ENCODE results near the gene HSD17B4.
"Not testable (repeated sequence)": the region's sequence is repeated elsewhere in the genome, so short reads cannot be mapped to it uniquely, and the experiment has no call there.

HSD17B4 gene

GRCh38 chr5:119428166-119428565 lies 24.1 kb upstream of the HSD17B4 start:
- in situ Hi-C loops (cut with MboI; ENCODE audit: low pct_unique_long_range_greater_than_20kb, low sequenced_read_pairs); DNase-seq: not testable (repeated sequence)

- in situ Hi-C loops (cut with MboI; ENCODE audit: low pct_unique_long_range_greater_than_20kb, low sequenced_read_pairs); DNase-seq: not testable (repeated sequence)
Measured at GRCh38 chr5:119428574-119428973, 23.7 kb upstream of the HSD17B4 start.

- in situ Hi-C loops (cut with MboI; ENCODE audit: low pct_unique_long_range_greater_than_20kb, low sequenced_read_pairs): not testable (repeated sequence)
Measured at GRCh38 chr5:119432674-119433237, 19.5 kb upstream of the HSD17B4 start.

GRCh38 chr5:119435436-119436132 lies 16.7 kb upstream of the HSD17B4 start:
- peak; percentile 93 for DNase-seq
- in situ Hi-C loops (cut with MboI; ENCODE audit: low pct_unique_long_range_greater_than_20kb, low sequenced_read_pairs): no loop called here

More at GRCh38 chr5:119432674-119433237, 19.5 kb upstream of the HSD17B4 start:
- DNase-seq: not testable (repeated sequence)

GRCh38 chr5:119437785-119438586 lies 14.3 kb upstream of the HSD17B4 start:
- in situ Hi-C loops (cut with MboI; ENCODE audit: low pct_unique_long_range_greater_than_20kb, low sequenced_read_pairs): not testable (repeated sequence)

DNA sequence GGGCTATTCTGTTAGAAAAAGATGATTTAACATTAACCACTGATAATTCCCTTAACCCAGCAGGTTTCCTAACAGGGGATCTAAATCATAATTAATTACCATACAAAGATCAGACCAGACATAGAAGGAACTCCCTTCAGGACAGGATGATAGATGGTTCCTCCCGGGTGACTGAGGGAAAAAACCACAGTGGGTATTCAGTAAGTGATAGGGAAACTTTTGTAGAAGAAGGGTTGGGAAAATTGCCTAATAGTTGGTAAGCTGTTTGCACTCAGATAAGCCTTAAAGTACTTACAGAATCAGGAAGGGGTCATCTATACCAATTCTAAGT lies 13.7 kb upstream of the HSD17B4 start:
- in situ Hi-C loops (cut with MboI; ENCODE audit: low pct_unique_long_range_greater_than_20kb, low sequenced_read_pairs): not testable (repeated sequence)
- peak; percentile 71 for DNase-seq

More at GRCh38 chr5:119437785-119438586, 14.3 kb upstream of the HSD17B4 start:
- DNase-seq: not testable (repeated sequence)

- DNase-seq: no peak
- in situ Hi-C loops (cut with MboI; ENCODE audit: low pct_unique_long_range_greater_than_20kb, low sequenced_read_pairs): no loop called here
Measured at GRCh38 chr5:119439140-119439631, 13.1 kb upstream of the HSD17B4 start.

GRCh38 chr5:119439632-119440031 lies 12.7 kb upstream of the HSD17B4 start:
- DNase-seq; in situ Hi-C loops (cut with MboI; ENCODE audit: low pct_unique_long_range_greater_than_20kb, low sequenced_read_pairs): not testable (repeated sequence)

- DNase-seq; in situ Hi-C loops (cut with MboI; ENCODE audit: low pct_unique_long_range_greater_than_20kb, low sequenced_read_pairs): not testable (repeated sequence)
Measured at GRCh38 chr5:119444643-119445042, 7.7 kb upstream of the HSD17B4 start.

- in situ Hi-C loops (cut with MboI; ENCODE audit: low pct_unique_long_range_greater_than_20kb, low sequenced_read_pairs): no loop called here
- DNase-seq: no peak
Measured at GRCh38 chr5:119445544-119445943, 6.8 kb upstream of the HSD17B4 start.

DNA sequence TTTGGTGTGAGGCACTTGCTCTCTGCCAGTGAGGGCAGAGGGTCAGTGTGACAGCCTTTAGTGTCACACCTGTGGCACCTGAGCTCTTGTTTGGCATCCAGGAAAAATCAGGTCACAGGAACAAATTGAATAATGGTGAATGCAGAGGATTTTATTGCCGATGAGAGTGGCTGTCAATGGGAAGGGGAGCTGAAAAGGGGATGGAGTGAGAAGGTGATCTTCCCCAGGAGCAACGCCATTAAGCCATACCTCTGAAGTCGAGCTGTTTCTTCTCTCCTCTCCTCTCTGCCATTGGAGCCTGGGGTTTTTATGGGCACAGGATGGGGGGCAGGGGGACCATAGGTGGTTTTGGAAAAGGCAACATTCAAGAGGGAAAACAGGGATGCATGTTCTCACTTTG lies 2.4 kb upstream of the HSD17B4 start:
- DNase-seq: no peak

DNA sequence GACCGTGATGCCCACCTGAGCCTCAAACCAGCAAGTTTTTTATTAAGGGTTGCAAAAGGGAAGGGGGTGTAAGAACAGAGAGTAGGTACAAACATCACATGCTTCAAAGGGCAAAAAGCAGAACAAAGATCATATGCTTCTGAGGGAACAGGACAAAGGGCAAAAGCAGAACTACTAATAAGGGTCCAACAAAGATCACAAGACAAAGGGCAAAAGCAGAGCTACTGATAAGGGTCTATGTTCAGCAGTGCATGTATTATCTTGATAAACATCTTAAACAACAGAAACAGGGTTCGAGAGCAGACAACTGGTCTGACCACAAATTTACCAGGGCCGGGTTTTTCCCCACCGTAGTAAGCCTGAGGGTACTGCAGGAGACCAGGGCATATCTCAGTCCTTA lies 1.7 kb upstream of the HSD17B4 start:
- peak; percentile 68 for DNase-seq
- in situ Hi-C loops (cut with MboI; ENCODE audit: low pct_unique_long_range_greater_than_20kb, low sequenced_read_pairs): loop anchor here (25.0 kb wide), 1 partner anchor 287 kb away; no protein-coding TSS in a partner anchor

More for the DNA sequence above, 2.4 kb upstream of the HSD17B4 start:
- in situ Hi-C loops (cut with MboI; ENCODE audit: low pct_unique_long_range_greater_than_20kb, low sequenced_read_pairs): loop anchor here (25.0 kb wide), 1 partner anchor 287 kb away; no protein-coding TSS in a partner anchor

GRCh38 chr5:119451561-119451960 lies 736 bp upstream of the HSD17B4 start:
- no peak for DNase-seq
- in situ Hi-C loops (cut with MboI; ENCODE audit: low pct_unique_long_range_greater_than_20kb, low sequenced_read_pairs): loop anchor here (25.0 kb wide), 1 partner anchor 286 kb away; no protein-coding TSS in a partner anchor

DNA sequence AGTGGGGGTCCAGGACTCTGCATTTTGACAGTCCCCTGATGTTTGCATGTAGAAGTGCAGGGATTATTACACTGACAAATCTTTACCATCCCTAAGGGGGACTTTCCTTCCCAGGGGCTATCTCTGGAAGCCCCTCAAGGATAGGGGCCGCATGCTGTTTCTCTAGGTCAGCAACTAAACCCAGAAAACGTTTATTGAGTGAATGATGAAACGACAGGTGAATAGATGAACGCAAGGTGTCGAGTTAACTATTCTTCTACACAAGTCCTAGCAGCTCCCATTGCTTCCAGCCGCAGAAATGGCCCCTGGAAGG lies 281 bp upstream of the HSD17B4 start:
- no peak for DNase-seq
- in situ Hi-C loops (cut with MboI; ENCODE audit: low pct_unique_long_range_greater_than_20kb, low sequenced_read_pairs): loop anchor here (25.0 kb wide), 1 partner anchor 285 kb away; no protein-coding TSS in a partner anchor

- DNase-seq: no peak
- in situ Hi-C loops (cut with MboI; ENCODE audit: low pct_unique_long_range_greater_than_20kb, low sequenced_read_pairs): loop anchor here (25.0 kb wide), 1 partner anchor 284 kb away; no protein-coding TSS in a partner anchor
Measured at GRCh38 chr5:119453040-119453373, 710 bp downstream of the HSD17B4 start.

GRCh38 chr5:119454171-119454570 lies 1.9 kb downstream of the HSD17B4 start:
- in situ Hi-C loops (cut with MboI; ENCODE audit: low pct_unique_long_range_greater_than_20kb, low sequenced_read_pairs): loop anchor here (25.0 kb wide), 1 partner anchor 283 kb away; no protein-coding TSS in a partner anchor
- DNase-seq: no peak

GRCh38 chr5:119458911-119459632 lies 6.8 kb downstream of the HSD17B4 start:
- in situ Hi-C loops (cut with MboI; ENCODE audit: low pct_unique_long_range_greater_than_20kb, low sequenced_read_pairs): loop anchor here (25.0 kb wide), 1 partner anchor 278 kb away; no protein-coding TSS in a partner anchor
- no peak for DNase-seq

DNA sequence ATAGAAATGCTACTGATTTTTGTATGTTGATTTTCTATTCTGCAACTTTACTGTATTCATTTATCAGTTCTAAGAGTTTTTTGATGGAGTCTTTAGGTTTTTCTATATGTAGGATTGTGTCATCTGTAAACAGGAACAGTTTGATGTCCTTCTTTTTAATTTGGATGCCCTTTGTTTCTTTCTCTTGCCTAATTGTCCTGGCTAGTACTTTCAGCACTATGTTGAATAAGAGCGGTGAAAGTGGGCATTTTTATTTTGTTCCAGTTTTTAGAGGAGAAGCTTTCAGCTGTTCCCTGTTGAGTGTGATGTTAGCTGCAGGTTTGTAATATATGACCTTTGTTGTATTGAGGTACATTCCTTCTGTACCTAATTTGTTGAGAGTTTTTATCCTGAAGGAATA lies 13.3 kb downstream of the HSD17B4 start:
- DNase-seq: no peak
- in situ Hi-C loops (cut with MboI; ENCODE audit: low pct_unique_long_range_greater_than_20kb, low sequenced_read_pairs): loop anchor here (25.0 kb wide), 1 partner anchor 272 kb away; no protein-coding TSS in a partner anchor

DNA sequence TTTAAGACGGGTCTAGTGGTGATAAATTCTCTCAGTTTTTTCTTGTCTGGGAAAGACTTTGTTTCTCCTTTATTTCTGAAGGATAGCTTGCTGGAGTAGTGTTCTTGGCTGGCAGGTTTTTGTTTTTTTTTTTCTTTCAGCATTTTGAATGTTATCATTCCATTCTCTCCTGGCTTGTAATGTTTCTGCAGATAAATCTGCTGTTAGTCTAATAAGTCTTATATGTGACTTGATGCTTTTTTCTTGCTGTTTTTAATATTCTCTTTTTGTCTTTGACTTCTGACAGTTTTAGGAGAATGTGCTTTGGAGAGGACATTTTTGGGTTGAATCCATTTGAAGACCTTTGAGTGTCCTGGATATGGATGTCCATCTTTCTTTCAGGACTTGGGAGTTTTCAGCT lies 16.0 kb downstream of the HSD17B4 start:
- in situ Hi-C loops (cut with MboI; ENCODE audit: low pct_unique_long_range_greater_than_20kb, low sequenced_read_pairs): loop anchor here (25.0 kb wide), 1 partner anchor 269 kb away; no protein-coding TSS in a partner anchor
- no peak for DNase-seq
